Tibial artery (tissue), 4 donors: Measurements from ENCODE around the gene CDC42EP5.
A peak's percentile ranks its signal among the peaks of the same experiment; 100 is the strongest.

Experiments used
- DNase-seq, 2 donors: peaks; one replicate each; pipeline ENCODE4 v3.0.0-alpha.2; 2019
- H3K27ac ChIP-seq, 2 donors: fragments of 200-600 bp; sonication (generic) in 1 of 2; 1 replicate in 1 of 2; 2 replicates in 1 of 2; pipeline ENCODE4 v1.5.1; 2018 to 2019; ENCODE audit warnings: mild to moderate bottlenecking in 1 of 2
- H3K27me3 ChIP-seq, 2 donors: fragments of 200-600 bp; sonication (generic) in 1 of 2; one replicate each; pipeline versions ENCODE4 v1.5.1 to v1.6.0; 2016 to 2019
- H3K36me3 ChIP-seq, 3 donors: fragments of 200-600 bp; sonication (generic) in 2 of 3; one replicate each; pipeline ENCODE4 v1.5.1; 2016 to 2019; ENCODE audit warnings: mild to moderate bottlenecking in 2 of 3
- H3K4me1 ChIP-seq, 4 donors: fragments of 200-600 bp; sonication (generic) in 2 of 4; 1 replicate in 3 of 4; 2 replicates in 1 of 4; pipeline ENCODE4 v1.5.1; 2016 to 2019
- H3K4me3 ChIP-seq, 2 donors: fragments of 200-600 bp; sonication (generic) in 1 of 2; 1 replicate in 1 of 2; 2 replicates in 1 of 2; pipeline ENCODE4 v1.5.1; 2018 to 2019; ENCODE audit warnings: mild to moderate bottlenecking in 2 of 2
- H3K9me3 ChIP-seq, 3 donors: fragments of 200-600 bp; sonication (generic) in 1 of 3; one replicate each; pipeline ENCODE4 v1.5.1; 2016 to 2019
- CTCF ChIP-seq, 2 experiments: fragments of 200-600 bp in 1 of 2; fragments of 450-650 bp in 1 of 2; IDR thresholded peaks; one replicate each; pipeline ENCODE4 v1.5.1; 2017 to 2019; ENCODE audit warnings: antibody characterized with exemption in 2 of 2, mild to moderate bottlenecking in 1 of 2, moderate library complexity in 1 of 2
- intact Hi-C: fragments of 100-400 bp; cut with DNase I; formaldehyde crosslinking; loops from one replicate; pipeline ENCODE4 v1.15.0; 2023; ENCODE audit warnings: low total_unique reads

The CDC42EP5 gene

DNA sequence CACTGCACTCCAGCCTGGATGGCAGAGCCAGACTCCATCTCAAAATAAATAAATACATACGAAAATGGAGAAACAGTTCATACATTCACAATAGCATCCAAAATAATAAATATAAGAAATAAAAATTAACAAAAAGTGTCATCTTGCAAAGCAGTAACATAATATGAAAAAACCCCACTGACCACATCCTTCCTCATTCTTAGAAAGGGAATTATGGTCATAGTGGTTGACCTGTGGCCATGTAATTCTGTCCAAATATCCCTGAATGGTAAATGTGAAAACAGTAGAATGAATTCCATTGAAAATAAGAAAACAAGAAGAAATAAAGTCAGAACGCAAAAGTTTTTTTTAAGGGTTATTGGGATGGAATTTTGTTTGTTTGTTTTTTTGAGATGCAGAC lies 7.0 kb upstream of the CDC42EP5 start:
- intact Hi-C loops, result no loop called here

DNA sequence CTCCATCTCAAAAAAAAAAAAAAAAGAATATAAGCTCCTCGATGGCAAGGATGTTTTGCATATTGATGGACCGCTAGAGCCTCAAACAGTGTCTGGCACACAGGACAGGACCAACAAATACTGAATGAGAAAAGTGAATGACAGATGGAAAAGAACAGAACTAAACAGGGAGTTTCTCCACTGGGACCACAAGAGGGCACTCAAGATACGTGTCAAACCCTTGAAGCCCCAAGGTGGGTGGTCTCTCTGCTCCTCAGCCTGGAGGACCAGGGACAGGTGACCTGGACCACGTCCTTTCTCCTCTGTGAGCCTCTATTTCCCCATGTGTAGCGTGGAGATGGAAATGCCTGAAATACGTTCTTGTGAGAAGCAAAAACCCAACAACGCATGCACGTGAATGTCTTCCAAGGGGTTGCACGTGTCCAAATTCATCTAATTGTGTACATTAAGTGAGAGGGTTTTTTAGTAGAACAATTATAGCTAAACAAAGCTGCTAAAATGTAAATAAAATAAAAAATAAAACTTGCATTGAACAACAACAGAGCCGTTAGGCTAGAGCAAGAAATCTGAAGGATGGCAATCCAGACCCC lies 5.7 kb upstream of the CDC42EP5 start:
- TF ChIP-seq CTCF (IDR thresholded peaks at IDR 0.05), result peak; percentile 31 to 46
- H3K4me3 ChIP-seq, result no peak overlapping the region

More for the DNA sequence above, 7.0 kb upstream of the CDC42EP5 start:
- Histone ChIP-seq H3K27me3 (peaks cover 0 to 19% of the 10 kb centered on the region in 2 donors), H3K4me3 (no peak overlapping the region), H3K9me3 (no peaks in the 10 kb centered on the region), H3K4me1 (no peaks in the 10 kb centered on the region), H3K27ac (no peak overlapping the region), H3K36me3 (no peaks in the 10 kb centered on the region)
- no peak for TF ChIP-seq CTCF (IDR thresholded peaks at IDR 0.05)
- no peak for DNase-seq

DNA sequence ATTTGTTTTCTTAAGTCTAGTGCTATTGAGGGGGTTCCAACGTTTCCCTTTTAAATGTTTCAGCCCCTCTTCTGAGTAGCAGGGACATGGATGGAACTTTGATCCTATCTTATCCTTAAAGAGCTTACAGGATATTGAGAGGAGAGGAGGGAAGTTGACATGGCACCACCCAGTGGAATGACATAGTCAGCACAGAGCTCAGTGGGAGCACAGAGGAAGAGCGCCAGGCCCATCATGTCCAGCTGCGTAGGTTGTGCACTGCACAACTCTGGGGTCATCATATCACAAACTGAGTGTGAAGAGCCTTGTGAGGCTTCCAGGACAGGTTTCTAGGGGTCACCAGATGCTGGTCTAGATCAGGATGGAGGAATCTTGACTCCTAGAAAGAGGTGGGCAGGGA lies 4.6 kb upstream of the CDC42EP5 start:
- Histone ChIP-seq H3K4me1 (peaks cover 0 to 11% (median 9%) of the 10 kb centered on the region in 4 donors), H3K9me3 (no peaks in the 10 kb centered on the region), H3K4me3 (no peak overlapping the region), H3K27me3 (peaks cover 0 to 27% of the 10 kb centered on the region in 2 donors), H3K36me3 (no peaks in the 10 kb centered on the region), H3K27ac (no peak overlapping the region)
- no peak for DNase-seq
- no peak for TF ChIP-seq CTCF (IDR thresholded peaks at IDR 0.05)
- intact Hi-C loops, result no loop called here

More for the DNA sequence above, 5.7 kb upstream of the CDC42EP5 start:
- H3K27ac ChIP-seq, result no peak overlapping the region
- peaks cover 0 to 2% (median under 1%) of the 10 kb centered on the region in 4 donors for H3K4me1 ChIP-seq
- H3K36me3 ChIP-seq, result no peaks in the 10 kb centered on the region
- intact Hi-C loops, result no loop called here
- H3K27me3 ChIP-seq, result peaks cover 0 to 22% of the 10 kb centered on the region in 2 donors
- DNase-seq, result no peak
- H3K9me3 ChIP-seq, result no peaks in the 10 kb centered on the region

- peaks cover 0 to 19% (median 15%) of the 10 kb centered on the region in 4 donors for H3K4me1 ChIP-seq
- no peaks in the 10 kb centered on the region for H3K36me3 ChIP-seq
- intact Hi-C loops, result no loop called here
- H3K27me3 ChIP-seq, result peaks cover 0 to 35% of the 10 kb centered on the region in 2 donors
- TF ChIP-seq CTCF (IDR thresholded peaks at IDR 0.05), result no peak
- no peak for DNase-seq
- no peak overlapping the region for H3K27ac ChIP-seq
- no peaks in the 10 kb centered on the region for H3K9me3 ChIP-seq
- no peak overlapping the region for H3K4me3 ChIP-seq
Observed at GRCh38 chr19:54475706-54476105, 2.6 kb upstream of the CDC42EP5 start.

GRCh38 chr19:54473892-54474372 lies 836 bp upstream of the CDC42EP5 start:
- peaks cover 0 to 29% (median 15%) of the 10 kb centered on the region in 4 donors for H3K4me1 ChIP-seq
- peak in 1 of 2 donors; percentile 38 for DNase-seq
- no peaks in the 10 kb centered on the region for H3K36me3 ChIP-seq
- no peak for TF ChIP-seq CTCF (IDR thresholded peaks at IDR 0.05)
- H3K4me3 ChIP-seq, result no peak overlapping the region
- peak overlapping the region; percentile 42 to 62 for H3K27ac ChIP-seq
- H3K9me3 ChIP-seq, result no peaks in the 10 kb centered on the region
- intact Hi-C loops, result no loop called here
- peaks cover 0 to 26% of the 10 kb centered on the region in 2 donors for H3K27me3 ChIP-seq
